RWPE1 (cell line): ENCODE data around the gene SLC25A6.
"Not testable (repeated sequence)": the region's sequence is repeated elsewhere in the genome, so short reads cannot be mapped to it uniquely, and the experiment has no call there.

Source experiments
- CTCF ChIA-PET: fragments of 350-600 bp; sonication (Branson Sonifier 250); formaldehyde crosslinking; extraction: SDS; loops from one replicate; lab custom pipeline; 2021; lab: Yijun Ruan, JAX
- POLR2A ChIA-PET: fragments of 400-600 bp; formaldehyde crosslinking; extraction: SDS; loops from one replicate; lab custom pipeline; 2020; ENCODE audit warnings: antibody characterized with exemption; ENCODE audit not compliant: low non-redundant PET; lab: Yijun Ruan, JAX
- DNase-seq: peaks from one replicate; pipeline ENCODE4 v3.0.0; 2012; ENCODE audit warnings: low spot score
- H3K27ac ChIP-seq: fragments of 450-650 bp; 2 replicates; pipeline ENCODE4 v1.5.1; 2017
- TF ChIP-seq, protein P1 (sequence below): fragments of 450-650 bp; conservative IDR thresholded peaks from 2 replicates; pipeline ENCODE4 v1.5.1; 2017; ENCODE audit warnings: low read depth, mild to moderate bottlenecking

The SLC25A6 gene

DNA sequence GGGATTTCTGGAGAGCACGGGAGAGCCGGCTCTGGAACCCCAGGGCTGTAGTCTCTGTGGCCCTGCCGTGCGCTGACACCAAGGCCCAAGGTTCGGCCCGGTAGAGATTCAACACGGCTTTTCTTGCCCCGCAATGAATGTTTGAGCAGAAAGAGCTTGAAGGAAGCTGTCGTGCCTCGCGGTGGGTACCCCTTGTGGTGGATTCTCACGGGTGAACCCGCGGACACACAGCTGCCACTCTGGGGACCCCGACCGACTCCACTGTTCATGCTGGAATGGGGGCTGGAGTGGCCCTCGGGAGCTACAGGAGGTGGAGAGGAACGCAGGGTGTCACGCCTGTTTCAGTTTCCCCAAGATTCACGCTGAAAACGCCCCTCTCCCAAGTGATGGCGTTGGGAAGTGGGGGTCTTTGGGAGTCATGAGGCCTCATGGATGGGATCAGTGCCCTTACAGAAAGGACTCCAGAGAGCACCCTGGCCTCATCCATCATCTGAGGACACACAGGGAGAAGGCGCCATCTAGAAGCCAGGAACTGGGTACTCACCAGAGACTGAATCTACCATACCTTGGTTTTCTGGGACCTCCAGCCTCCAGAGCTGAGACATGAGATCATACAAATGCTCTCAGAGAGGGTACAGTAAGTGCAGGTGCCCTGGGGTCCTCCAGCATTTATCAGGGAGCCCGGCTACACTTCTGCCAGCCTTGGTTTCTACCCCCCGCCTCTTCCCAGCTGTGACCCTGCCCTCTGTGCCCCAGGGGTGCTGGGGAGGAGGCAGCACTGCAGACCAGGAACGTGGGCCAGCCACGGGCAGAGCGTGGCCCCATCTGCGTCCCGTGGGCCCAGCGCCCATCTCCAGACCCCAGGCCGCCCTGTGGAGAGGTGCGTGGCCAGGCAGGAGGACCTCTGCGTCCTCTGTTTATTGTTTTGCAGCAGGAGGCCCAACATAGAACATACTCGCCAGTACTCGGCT lies 6.4 kb downstream of the SLC25A6 start:
- ChIA-PET CTCF (no interaction called here), POLR2A (no interaction called here)
- H3K27ac ChIP-seq = peak overlapping the region; percentile 67
- DNase-seq = no peak
- TF ChIP-seq, protein P1, sequence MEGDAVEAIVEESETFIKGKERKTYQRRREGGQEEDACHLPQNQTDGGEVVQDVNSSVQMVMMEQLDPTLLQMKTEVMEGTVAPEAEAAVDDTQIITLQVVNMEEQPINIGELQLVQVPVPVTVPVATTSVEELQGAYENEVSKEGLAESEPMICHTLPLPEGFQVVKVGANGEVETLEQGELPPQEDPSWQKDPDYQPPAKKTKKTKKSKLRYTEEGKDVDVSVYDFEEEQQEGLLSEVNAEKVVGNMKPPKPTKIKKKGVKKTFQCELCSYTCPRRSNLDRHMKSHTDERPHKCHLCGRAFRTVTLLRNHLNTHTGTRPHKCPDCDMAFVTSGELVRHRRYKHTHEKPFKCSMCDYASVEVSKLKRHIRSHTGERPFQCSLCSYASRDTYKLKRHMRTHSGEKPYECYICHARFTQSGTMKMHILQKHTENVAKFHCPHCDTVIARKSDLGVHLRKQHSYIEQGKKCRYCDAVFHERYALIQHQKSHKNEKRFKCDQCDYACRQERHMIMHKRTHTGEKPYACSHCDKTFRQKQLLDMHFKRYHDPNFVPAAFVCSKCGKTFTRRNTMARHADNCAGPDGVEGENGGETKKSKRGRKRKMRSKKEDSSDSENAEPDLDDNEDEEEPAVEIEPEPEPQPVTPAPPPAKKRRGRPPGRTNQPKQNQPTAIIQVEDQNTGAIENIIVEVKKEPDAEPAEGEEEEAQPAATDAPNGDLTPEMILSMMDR = no peak

DNA sequence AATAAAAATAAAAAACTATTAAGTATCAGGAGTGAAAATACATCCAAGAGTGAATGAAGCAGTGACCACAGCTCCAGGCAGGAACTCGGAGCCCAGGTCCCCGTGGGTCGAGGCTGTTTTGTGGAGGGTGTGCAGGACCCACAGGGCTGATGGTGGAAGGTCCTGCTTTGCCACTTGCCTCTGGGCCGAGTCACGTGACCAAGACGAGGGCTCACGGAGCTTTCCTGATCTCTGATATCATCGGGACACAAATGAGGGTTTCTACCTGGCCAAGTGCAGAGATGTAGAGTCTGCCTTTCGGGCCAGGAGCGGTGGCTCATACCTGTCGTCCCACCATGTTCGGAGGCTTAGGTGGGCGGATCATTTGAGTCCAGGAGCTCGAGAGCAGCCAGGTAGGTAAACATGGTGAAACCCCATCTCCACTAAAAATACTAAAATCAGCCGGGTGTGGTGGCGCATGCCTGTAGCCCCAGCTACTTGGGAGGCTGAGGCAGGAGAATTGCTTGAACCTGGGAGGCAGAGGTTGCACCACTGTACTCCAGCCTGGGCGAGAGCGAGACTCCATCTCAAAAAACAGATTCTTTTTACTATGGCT lies 7.2 kb downstream of the SLC25A6 start:
- ChIA-PET POLR2A (no interaction called here), CTCF (no interaction called here)
- H3K27ac ChIP-seq = peak overlapping the region; percentile 67
- no peak for DNase-seq
- TF ChIP-seq, protein P1 = no peak

DNA sequence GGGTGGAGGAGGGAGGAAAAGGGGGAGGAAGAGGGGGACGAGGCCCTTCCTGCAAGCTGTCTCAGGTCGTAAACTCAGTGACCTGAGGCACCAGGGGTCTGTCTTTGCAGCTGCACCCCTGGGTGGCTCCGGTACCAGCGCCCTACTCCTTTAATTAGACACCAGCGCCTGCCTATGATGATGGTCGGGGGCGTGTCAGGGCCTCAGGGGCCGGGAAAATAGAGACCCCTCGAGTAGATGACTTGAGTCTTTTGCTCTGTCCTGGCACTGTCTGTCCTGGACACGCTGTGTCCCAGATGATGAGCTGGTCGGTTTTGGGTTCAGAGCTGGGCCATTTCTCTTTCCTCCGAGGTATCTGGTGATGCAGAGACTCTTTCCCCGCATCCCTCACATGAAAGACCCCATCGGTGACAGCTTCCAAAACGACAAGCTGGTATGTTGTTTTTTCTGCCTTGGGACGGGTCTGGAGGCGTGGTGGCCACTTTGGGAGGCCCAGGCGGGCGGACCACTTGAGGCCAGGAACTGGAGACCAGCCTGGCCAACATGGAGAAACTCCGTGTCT lies 11.2 kb downstream of the SLC25A6 start:
- H3K27ac ChIP-seq = peak overlapping the region; percentile 67
- ChIA-PET POLR2A (no interaction called here), CTCF (no interaction called here)
- TF ChIP-seq, protein P1 = no peak
- DNase-seq = no peak

DNA sequence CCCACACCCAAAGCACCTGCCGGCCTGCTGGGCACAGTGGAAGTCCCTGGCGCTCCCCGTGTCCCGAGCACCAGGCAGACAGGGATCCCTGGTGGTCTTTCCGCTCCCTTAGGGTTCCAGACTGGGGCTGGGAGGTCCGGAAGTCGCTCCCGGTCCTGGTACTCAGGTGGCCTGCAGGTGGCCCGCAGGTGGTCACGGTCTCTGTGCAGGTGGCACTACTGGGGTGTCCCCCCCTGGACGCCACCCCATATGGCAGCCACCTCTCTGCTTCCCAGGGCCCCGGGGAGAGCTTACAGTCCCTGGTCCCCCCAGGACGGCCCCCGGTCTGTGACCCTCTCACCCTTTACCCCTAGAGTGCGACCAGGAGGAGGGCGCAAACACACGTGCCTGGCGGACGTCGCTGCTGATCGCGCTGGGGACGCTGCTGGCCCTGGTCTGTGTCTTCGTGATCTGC lies 13.6 kb downstream of the SLC25A6 start:
- POLR2A ChIA-PET = no interaction called here
- H3K27ac ChIP-seq = no peak overlapping the region
- TF ChIP-seq, protein P1 = no peak
- CTCF ChIA-PET = no interaction called here
- no peak for DNase-seq

DNA sequence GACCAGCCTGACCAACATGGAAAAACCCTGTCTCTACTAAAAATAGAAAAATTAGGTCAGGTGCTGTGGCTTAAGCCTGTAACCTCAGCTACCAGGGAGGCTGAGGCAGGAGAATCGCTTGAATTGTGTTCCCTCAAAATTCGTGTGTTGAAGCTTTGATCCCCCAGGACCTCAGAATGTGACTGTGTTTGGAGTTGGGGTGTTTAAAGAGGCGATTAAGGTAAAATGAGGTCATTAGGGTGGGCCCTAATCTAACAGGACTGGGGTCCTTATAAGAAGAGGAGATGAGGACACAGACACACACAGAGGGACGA lies 23.6 kb downstream of the SLC25A6 start:
- H3K27ac ChIP-seq = no peak overlapping the region
- DNase-seq = no peak
- POLR2A ChIA-PET = no interaction called here
- TF ChIP-seq, protein P1 = no peak
- CTCF ChIA-PET = no interaction called here

DNA sequence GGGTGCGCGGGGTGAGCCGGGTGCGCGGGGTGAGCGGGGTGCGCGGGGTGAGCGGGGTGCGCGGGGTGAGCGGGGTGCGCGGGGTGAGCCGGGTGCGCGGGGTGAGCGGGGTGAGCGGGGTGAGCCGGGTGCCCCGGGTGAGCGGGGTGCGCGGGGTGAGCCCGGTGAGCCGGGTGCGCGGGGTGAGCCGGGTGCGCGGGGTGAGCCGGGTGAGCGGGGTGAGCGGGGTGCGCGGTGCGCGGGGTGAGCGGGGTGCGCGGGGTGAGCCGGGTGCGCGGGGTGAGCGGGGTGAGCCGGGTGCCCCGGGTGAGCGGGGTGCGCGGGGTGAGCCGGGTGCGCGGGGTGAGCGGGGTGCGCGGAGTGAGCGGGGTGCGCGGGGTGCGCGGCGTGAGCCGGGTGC lies 25.6 kb downstream of the SLC25A6 start:
- CTCF ChIA-PET, POLR2A ChIA-PET, DNase-seq, H3K27ac ChIP-seq: not testable (repeated sequence)
